ENCODE measurements around the gene FCAMR. TPM values are rescaled to one million over a fixed set of nuclear protein-coding genes. Genes with fewer than 3 reads are reported as not detected.

The FCAMR gene, protein sequence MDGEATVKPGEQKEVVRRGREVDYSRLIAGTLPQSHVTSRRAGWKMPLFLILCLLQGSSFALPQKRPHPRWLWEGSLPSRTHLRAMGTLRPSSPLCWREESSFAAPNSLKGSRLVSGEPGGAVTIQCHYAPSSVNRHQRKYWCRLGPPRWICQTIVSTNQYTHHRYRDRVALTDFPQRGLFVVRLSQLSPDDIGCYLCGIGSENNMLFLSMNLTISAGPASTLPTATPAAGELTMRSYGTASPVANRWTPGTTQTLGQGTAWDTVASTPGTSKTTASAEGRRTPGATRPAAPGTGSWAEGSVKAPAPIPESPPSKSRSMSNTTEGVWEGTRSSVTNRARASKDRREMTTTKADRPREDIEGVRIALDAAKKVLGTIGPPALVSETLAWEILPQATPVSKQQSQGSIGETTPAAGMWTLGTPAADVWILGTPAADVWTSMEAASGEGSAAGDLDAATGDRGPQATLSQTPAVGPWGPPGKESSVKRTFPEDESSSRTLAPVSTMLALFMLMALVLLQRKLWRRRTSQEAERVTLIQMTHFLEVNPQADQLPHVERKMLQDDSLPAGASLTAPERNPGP
- not detected for polyA plus RNA-seq (ENCODE audit: low read depth in 6 of 6)

DNA sequence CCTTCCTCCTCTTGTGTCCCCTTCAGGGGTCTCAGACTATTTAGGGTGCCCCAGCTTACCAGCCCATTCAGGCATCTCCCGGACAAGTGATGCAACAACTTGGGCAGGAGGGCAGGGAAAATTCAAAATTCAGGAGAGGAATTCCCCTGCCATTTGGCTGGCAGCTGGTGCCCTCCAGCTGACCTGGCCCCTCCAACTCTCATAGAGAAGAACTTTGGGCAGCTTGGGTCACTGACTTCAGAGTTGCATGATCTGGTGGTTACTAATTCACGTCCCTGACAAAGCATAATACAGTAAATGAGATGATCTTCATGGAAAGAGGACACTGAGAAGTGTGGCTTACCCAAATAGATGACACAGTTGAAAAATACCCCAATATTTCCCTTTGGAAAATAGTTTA, at the start of gene FCAMR:
Gene FCAMR, minus strand, starts transcription at position 15 of the 400 bp plus-strand sequence. CDS start 335 bp downstream, outside the sequence.
- ATAC-seq (ENCODE audit: low read depth in 2 of 2): no peak
- no peak for DNase-seq
- peaks cover 5 to 21% (median 17%) of the 10 kb centered on the region in 3 donors for H3K27me3 Mint-ChIP-seq
- no peak within 1 kb of the TSS for H3K4me3 Mint-ChIP-seq
- no peaks in the 10 kb centered on the region for H3K36me3 Mint-ChIP-seq
- peaks cover 8 to 24% (median 20%) of the 10 kb centered on the region in 3 donors for H3K4me1 Mint-ChIP-seq
- peak within 1 kb of the TSS in 1 of 6 donors; percentile 38 for H3K27ac Mint-ChIP-seq
- no peaks in the 10 kb centered on the region for H3K9me3 Mint-ChIP-seq

DNA sequence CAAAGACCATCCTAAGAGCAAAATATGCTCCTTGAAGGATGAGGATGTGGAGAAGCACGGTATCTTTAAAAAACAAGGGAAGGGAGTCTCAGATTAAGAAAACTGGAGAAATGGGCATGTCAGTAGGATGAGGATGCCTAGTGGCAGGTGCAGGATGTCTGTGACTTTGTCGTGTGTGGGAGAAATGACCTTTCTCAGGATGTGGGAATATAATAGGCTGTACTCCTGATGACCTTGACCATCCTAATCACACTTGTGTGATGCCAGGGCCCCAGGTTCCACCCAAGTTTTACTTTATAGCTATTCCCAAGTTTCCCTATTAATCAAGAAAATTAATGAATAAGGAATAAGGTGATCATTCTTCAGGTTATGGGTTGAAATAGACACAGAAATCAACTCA, 49.4 kb upstream of the FCAMR start:
- no peaks in the 10 kb centered on the region for H3K4me1 Mint-ChIP-seq
- H3K4me3 Mint-ChIP-seq: no peak overlapping the region
- no peak overlapping the region for H3K27ac Mint-ChIP-seq
- peaks cover 28 to 42% (median 39%) of the 10 kb centered on the region in 3 donors for H3K27me3 Mint-ChIP-seq
- no peaks in the 10 kb centered on the region for H3K9me3 Mint-ChIP-seq
- ATAC-seq (ENCODE audit: low read depth in 2 of 2): no peak
- DNase-seq: no peak
- no peaks in the 10 kb centered on the region for H3K36me3 Mint-ChIP-seq

DNA sequence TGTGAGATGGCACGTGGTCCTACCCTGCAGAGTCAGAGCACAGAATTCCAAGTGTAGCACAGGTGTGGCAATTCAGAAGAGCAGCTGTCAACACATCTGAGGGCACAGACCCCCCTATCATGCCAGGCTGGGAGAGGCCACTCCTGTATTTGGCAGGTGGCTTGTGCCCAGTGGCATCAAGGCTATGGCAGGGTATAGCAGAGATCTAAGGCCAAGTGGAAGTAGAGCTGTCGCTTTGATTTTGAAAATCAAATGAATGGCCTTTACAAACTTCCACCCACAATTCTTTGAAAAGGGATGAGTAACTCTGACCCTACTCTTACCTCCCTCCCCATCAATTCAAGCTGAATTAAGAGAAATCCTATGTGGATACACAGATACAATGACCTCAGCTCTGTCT, 48.9 kb upstream of the FCAMR start:
- Mint-ChIP-seq H3K4me3 (no peak overlapping the region), H3K4me1 (no peaks in the 10 kb centered on the region), H3K27me3 (peaks cover 31 to 40% (median 39%) of the 10 kb centered on the region in 3 donors), H3K9me3 (no peaks in the 10 kb centered on the region), H3K27ac (peak overlapping the region in 1 of 6 donors; percentile 74), H3K36me3 (no peaks in the 10 kb centered on the region)
- DNase-seq (no peak), ATAC-seq (ENCODE audit: low read depth in 2 of 2) (no peak)

DNA sequence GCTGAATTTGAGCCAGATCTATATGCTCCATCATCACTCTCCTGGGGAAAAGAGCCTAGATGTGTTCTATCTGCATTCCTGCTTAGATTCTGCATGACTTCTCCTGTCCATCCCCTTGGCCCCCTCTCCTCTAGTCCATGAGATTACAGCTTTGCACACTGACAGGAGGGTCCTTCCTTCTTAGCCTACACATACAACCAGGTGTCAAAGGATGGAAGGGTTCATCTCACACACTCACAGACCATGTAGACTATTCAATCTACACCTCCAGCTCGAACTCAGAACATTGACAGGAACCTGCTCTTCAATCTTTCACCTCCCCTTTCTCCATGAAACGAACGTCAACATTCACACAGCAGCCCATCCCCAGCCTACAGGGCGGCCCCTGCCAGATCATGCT, 48.4 kb upstream of the FCAMR start:
- Mint-ChIP-seq H3K27me3 (peaks cover 32 to 40% (median 38%) of the 10 kb centered on the region in 3 donors), H3K27ac (peak overlapping the region in 1 of 6 donors; percentile 74), H3K4me1 (no peaks in the 10 kb centered on the region), H3K9me3 (no peaks in the 10 kb centered on the region), H3K4me3 (no peak overlapping the region), H3K36me3 (no peaks in the 10 kb centered on the region)
- DNase-seq (no peak), ATAC-seq (ENCODE audit: low read depth in 2 of 2) (no peak)

DNA sequence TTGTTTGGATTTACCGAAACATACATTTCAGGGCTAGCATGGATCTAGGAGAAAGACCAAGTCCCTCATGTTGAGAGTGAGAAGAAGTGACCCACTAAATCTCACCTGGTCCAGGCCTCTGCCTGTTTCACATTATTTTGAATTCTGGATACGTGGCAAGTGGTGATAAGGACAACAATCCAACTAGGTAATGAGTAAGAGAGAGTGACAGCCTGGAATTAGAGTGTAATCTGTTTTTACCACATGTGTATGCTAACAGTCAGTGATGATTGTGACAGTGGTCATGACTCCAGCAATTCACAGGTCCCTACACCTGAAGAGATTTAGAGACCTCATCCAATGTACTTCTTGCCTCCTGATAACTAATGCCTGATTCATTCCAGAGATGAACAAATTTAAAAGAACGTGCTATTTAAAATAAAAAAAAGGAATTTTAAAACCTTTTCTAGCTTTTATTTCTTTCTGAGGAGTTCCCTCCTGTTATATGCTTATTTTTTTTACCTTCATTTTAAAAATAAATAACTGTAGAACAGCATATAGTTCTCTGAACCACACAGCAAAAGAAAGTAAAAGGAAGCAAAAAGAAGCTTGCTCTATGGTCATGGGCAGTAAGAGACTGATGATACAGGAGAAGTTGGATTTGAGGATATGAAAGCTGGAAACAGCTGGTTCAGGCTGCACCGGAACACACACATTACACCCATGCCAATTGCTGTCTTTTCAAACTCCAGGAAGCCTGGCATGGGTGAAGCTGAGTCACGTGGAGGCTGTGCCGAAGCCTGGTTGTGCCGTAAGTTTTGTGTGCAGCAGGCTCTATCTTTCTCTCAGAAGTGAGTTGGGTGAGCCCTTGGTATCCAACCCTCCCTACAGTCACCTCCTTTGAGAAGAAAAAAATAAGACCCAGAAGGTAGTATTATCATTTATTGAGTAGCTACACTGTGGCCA, 47.6 kb upstream of the FCAMR start:
- ATAC-seq (ENCODE audit: low read depth in 2 of 2): no peak
- H3K27me3 Mint-ChIP-seq: peaks cover 36 to 48% (median 43%) of the 10 kb centered on the region in 3 donors

DNA sequence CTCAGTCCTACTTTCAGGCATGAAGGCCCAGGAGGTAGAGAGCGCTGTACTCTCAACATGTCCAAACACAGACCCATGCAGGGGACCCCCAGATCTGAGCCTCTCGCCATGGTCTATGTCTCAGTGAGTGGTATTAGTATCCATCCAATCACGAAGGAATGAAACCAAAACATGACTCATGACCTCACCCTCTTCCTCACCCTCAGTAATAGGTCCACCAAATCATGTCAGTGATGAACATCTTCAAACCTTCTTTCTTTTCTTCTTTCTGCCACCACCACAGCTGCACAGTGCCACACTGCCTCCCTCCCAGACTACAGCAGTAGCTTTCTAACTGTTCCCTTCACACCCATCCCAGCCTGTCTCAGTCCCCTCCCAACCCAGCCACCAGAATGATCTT, 45.5 kb upstream of the FCAMR start:
- Mint-ChIP-seq H3K4me1 (no peaks in the 10 kb centered on the region), H3K4me3 (no peak overlapping the region), H3K36me3 (no peaks in the 10 kb centered on the region), H3K27ac (no peak overlapping the region), H3K27me3 (peaks cover 43 to 51% (median 50%) of the 10 kb centered on the region in 3 donors), H3K9me3 (no peaks in the 10 kb centered on the region)
- no peak for DNase-seq
- no peak for ATAC-seq (ENCODE audit: low read depth in 2 of 2)

More for the DNA sequence above, 47.6 kb upstream of the FCAMR start:
- no peak overlapping the region for H3K4me3 Mint-ChIP-seq
- DNase-seq: no peak
- no peaks in the 10 kb centered on the region for H3K4me1 Mint-ChIP-seq
- H3K9me3 Mint-ChIP-seq: no peaks in the 10 kb centered on the region
- no peaks in the 10 kb centered on the region for H3K36me3 Mint-ChIP-seq
- no peak overlapping the region for H3K27ac Mint-ChIP-seq

DNA sequence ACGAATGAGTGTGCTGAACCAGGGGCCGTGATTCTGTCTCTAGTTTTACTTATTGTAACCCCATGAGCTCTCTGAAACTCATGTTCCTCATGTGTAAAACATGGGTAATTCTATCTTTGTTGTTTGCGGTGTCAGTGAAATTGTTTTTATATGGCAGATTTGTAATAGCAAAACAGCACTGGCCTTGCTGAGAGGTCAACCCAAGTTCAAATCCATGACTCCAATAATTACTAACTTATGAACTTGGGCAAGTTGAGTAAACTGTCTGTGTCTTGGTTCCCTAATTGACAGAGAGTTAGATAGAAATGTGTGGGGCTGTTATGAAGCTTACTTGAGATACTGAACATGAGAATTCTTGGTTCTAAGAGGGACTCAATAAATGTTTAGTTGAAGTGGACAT, 44.5 kb upstream of the FCAMR start:
- Mint-ChIP-seq H3K27me3 (peaks cover 42 to 50% (median 48%) of the 10 kb centered on the region in 3 donors), H3K36me3 (no peaks in the 10 kb centered on the region), H3K9me3 (no peaks in the 10 kb centered on the region), H3K27ac (no peak overlapping the region), H3K4me1 (no peaks in the 10 kb centered on the region), H3K4me3 (no peak overlapping the region)
- ATAC-seq (ENCODE audit: low read depth in 2 of 2) (no peak), DNase-seq (no peak)

DNA sequence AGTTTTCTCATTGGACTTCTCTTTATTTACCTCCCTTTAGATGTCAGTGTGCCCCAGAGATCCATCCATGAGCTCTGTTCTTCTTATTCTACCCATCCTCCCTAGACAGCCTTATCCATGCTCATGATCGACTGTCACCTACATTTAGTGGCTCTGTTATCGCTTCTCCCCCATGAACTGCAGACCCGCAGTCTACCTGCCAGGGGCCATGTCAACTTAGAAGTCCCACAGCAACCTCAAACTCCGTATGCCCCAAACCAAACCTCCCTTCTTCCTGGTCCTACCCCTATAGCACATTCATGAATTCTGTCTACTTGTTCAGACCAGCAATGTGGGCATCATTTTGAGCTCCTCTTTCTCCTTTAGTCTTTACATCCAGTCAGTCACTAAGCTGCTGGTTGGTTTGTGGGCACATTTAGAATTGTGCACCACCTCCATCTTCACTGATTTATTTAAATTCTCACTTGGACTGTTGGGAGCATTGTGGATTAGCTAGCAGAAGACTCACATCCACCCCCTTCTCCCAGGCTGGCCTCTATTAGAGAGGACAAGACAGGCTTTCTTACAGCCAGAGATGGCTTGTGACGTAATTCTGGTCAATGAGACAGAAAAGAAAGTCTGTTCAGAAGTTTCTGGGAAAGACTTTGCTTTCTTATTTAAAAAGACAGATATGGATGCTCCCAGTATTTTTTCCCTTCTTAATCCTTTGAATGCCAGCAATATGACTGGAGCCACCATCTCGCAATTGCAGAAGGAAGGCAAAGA, 43.2 kb upstream of the FCAMR start:
- peaks cover 36 to 50% (median 42%) of the 10 kb centered on the region in 3 donors for H3K27me3 Mint-ChIP-seq
- H3K27ac Mint-ChIP-seq: peak overlapping the region in 1 of 6 donors; percentile 82
- no peaks in the 10 kb centered on the region for H3K36me3 Mint-ChIP-seq
- H3K9me3 Mint-ChIP-seq: no peaks in the 10 kb centered on the region
- DNase-seq (no peak), ATAC-seq (ENCODE audit: low read depth in 2 of 2) (no peak)
- H3K4me3 Mint-ChIP-seq: peak overlapping the region in 1 of 8 donors; percentile 3
- no peaks in the 10 kb centered on the region for H3K4me1 Mint-ChIP-seq

DNA sequence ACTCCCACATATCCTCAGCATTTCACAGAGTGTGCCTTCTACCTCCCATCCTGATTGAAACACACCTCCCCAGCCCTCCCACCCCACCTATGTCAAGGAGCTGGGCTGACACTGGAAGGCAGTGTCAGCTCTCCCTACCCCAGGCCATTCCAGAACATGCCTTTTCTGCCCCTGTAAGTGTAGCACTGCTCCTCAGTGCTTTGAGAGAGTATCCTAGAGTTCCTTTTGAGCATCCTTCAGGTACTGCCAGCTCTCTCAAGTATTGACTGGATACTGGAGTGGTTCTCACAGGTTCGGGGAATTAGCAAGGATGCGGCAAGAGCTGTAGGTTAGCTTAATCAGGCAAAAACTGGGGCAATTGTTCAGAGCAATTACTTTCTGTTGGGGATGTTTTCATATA, 40.5 kb upstream of the FCAMR start:
- H3K27ac Mint-ChIP-seq: no peak overlapping the region
- H3K4me3 Mint-ChIP-seq: no peak overlapping the region
- no peaks in the 10 kb centered on the region for H3K9me3 Mint-ChIP-seq
- peaks cover 34 to 55% (median 48%) of the 10 kb centered on the region in 3 donors for H3K27me3 Mint-ChIP-seq
- no peaks in the 10 kb centered on the region for H3K4me1 Mint-ChIP-seq
- DNase-seq: no peak
- no peak for ATAC-seq (ENCODE audit: low read depth in 2 of 2)
- no peaks in the 10 kb centered on the region for H3K36me3 Mint-ChIP-seq

DNA sequence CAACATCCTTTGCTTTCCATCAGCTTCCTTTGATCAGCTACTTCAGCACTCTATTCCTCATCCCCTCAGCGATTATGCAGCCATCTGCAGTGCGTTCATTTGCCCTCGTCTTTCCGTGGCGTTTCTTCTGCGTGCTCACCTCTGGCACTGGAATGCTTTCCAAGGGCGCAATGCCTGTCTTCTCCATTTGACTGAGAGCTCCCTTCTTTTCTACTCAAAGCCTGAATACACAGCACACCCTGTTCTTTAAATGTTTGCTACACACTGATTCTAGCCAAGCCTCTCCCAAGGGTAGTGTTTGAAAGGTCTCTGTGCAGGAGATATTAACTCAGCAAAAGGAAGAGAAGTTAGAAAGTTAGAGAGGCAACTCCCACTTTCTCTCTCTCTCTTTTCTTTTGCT, 39.7 kb upstream of the FCAMR start:
- no peak overlapping the region for H3K4me3 Mint-ChIP-seq

DNA sequence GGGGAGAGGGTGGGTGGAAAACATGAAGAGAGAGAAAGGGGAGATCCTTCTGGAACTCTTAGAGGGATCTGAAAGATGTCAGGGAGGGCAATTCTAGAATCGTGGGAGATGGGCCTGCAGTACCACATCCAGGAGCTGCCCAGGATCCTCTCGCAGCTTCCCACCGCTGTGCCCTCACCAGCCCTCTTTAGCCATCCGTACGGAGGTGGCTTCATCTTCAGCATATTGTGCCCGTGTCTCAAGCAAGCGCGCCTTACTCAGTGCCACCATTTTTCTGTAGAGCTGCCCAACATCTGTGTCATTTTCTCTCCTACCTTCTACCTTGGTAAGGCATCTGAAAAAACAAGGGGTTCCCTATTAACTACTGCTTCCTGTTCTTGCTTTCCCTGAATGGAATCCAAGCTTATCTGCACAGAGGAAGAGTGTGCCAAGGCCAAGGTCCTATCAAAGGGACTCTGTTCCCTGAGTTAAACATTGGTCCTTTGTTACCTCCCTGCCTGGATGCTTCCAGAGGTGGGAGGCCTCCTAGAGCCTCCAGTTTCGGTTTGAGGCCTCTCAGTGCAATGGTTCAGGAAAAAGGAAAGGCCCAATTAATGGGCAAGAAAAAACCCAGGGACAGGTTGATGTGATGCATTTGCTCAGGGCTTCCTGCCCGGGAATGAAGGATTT, 39.1 kb upstream of the FCAMR start:
- Mint-ChIP-seq H3K4me3 (no peak overlapping the region), H3K36me3 (no peaks in the 10 kb centered on the region), H3K9me3 (no peaks in the 10 kb centered on the region), H3K4me1 (peaks cover 1 to 7% (median 6%) of the 10 kb centered on the region in 3 donors), H3K27me3 (peaks cover 33 to 49% (median 43%) of the 10 kb centered on the region in 3 donors), H3K27ac (no peak overlapping the region)
- ATAC-seq (ENCODE audit: low read depth in 2 of 2) (no peak), DNase-seq (no peak)

More for the DNA sequence above, 39.7 kb upstream of the FCAMR start:
- Mint-ChIP-seq H3K27ac (no peak overlapping the region), H3K9me3 (no peaks in the 10 kb centered on the region), H3K4me1 (peaks cover 0 to 4% (median 3%) of the 10 kb centered on the region in 3 donors), H3K36me3 (no peaks in the 10 kb centered on the region), H3K27me3 (peaks cover 35 to 52% (median 48%) of the 10 kb centered on the region in 3 donors)
- no peak for DNase-seq
- no peak for ATAC-seq (ENCODE audit: low read depth in 2 of 2)

DNA sequence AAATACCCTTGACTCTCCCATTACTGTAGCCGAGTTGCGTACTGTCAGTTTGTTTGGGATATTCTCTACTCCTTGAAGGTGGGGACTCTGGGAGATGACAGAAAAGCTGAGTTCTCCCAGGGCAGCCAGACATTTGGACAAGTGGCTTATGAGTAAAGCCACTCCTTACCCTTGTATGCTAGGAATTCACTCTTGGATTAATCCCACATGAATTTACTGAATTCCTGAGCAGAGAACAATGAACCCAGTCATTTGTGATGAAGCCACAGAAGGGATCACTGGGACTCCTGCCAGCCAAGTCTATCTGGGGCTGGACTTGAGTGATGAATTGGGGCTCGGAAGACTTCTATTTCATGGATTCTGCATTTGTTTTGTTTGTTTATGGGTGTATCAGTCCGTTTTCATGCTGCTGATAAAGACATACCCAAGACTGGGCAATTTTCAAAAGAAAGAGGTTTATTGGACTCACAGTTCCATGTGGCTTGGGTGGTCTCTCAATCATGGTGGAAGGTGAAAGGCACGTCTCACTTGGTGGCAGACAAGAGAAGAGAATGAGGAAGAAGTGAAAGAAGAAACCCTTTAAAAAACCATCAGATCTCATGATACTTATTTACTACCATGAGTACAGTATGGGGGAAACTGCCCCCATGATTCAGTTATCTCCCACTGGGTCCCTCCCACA, 37.2 kb upstream of the FCAMR start:
- H3K27me3 Mint-ChIP-seq: peaks cover 24 to 34% (median 31%) of the 10 kb centered on the region in 3 donors
- no peak overlapping the region for H3K27ac Mint-ChIP-seq
- no peaks in the 10 kb centered on the region for H3K36me3 Mint-ChIP-seq
- DNase-seq (no peak), ATAC-seq (ENCODE audit: low read depth in 2 of 2) (no peak)
- no peak overlapping the region for H3K4me3 Mint-ChIP-seq
- H3K9me3 Mint-ChIP-seq: no peaks in the 10 kb centered on the region
- H3K4me1 Mint-ChIP-seq: peaks cover 1 to 7% (median 6%) of the 10 kb centered on the region in 3 donors
